CD4-positive, alpha-beta T cell treated with Interleukin-17A for 1 hour (primary cell): ENCODE measurements around the gene POLR3H.

Experiments used
- DNase-seq: peaks from one replicate; pipeline ENCODE4 v3.0.0-alpha.2; 2020

The POLR3H gene

GRCh38 chr22:41532908-41533825 is 11.1 kb downstream of the POLR3H start:
- peak; percentile 71 for DNase-seq

GRCh38 chr22:41531715-41532477 is 12.4 kb downstream of the POLR3H start:
- no peak for DNase-seq

DNA sequence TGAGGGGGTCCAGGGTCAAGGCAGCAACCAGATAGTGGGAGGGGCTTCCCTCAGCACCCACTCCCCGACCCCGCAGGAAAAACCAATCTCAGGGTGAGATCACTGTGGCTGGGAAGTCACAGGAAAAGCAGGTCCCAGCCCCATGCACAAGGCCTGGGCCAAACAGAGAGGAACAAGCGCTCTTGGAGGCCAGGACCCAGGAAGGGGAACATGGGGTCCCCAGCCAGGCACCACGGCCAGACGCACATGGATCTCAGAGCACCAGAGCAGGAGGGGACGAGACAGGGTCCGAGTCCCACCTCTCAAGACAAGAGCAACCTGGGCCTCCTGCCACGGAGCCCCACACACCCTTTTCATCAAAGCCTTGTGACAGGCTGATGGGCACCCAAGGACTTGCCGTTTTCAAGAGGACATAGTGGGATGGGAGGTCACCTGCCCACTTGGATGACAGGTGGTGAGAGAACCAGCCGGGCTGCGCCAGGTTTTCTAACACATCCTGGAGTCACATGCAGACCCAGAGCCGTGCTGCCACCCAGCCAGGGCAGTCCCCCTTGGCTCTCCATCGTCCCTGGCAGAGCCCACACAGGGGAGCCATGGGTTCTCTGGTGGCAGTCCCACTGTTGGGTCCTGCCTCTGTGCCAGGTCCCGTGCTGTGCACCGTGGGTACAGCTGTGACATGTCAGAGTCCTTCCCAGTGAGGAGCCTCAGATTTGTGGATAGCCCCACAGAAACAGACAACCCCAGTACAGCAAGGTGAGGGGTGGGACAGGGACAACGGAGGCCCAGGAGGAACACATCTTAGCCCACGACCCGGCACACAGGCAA is 13.2 kb downstream of the POLR3H start:
- DNase-seq, result no peak

- DNase-seq, result no peak
Measured at GRCh38 chr22:41528938-41529561, 15.2 kb downstream of the POLR3H start.

DNA sequence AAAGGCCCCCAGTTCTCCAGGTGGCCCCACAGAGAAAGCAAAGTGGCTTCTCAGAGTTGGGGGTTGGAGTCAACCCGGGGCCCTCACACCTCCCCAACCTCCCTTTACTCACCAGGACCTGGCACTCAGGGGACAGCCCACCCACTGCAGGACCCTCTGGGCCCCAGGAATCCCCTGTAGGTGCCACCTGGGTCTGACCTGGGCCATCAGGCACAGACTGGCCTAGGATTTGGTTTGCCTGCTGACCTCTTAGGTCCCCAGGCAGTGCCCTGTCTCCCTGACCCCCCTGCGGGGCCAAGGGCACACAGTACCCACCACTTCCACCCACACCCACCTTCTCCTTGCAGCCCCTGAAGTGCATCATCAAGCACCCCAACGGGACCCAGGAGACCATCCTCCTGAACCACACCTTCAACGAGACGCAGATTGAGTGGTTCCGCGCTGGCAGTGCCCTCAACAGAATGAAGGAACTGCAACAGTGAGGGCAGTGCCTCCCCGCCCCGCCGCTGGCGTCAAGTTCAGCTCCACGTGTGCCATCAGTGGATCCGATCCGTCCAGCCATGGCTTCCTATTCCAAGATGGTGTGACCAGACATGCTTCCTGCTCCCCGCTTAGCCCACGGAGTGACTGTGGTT is 16.0 kb downstream of the POLR3H start:
- no peak for DNase-seq

- DNase-seq, result peak; percentile 74
Measured at GRCh38 chr22:41526830-41527799, 17.2 kb downstream of the POLR3H start.

GRCh38 chr22:41526226-41526829 is 17.9 kb downstream of the POLR3H start:
- no peak for DNase-seq

- DNase-seq, result no peak
Measured at GRCh38 chr22:41525450-41526225, 18.6 kb downstream of the POLR3H start.

DNA sequence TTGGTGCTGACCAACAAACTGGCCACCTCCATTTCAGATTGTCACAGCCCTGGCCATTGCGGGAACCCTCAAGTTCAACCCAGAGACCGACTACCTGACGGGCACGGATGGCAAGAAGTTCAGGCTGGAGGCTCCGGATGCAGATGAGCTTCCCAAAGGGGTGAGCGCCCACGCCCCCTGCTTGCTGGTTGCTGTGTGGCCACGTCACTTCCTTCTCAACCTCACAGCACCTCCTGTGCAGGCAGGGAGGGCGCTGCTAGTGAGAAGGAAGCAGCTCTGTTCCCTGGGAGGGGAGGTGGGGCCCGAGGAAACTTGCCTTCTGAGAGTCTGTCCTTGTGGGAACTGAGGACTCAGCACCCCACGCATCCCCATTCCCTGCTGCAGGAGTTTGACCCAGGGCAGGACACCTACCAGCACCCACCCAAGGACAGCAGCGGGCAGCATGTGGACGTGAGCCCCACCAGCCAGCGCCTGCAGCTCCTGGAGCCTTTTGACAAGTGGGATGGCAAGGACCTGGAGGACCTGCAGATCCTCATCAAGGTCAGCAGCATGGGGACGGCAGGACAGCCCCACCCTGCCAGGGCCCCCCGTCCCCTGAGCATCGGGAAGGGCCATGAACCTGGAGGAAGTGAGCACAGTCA is 19.3 kb downstream of the POLR3H start:
- DNase-seq, result peak; percentile 70

DNA sequence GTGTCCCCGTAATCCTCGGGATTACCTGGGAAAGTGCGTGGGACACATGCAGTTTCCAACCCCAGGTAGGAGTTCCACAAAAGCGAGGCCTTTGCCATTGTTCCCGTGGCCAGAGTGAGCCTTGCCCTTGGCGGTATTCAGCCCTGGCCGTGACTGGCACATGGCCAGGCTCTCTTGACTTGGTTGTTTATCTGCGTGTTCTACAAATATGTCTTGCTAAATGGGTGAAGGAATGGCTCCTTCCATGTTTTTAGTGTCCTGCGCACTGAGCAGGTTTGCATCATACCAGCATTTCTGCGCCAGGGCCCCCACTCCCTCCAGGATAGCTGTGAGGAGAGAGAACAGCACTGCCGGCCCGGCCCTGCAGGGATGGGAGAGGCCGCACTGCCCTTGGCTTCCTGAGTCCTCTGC is 20.0 kb downstream of the POLR3H start:
- no peak for DNase-seq

GRCh38 chr22:41523464-41524221 is 20.6 kb downstream of the POLR3H start:
- no peak for DNase-seq

- no peak for DNase-seq
Measured at GRCh38 chr22:41522813-41523212, 21.5 kb downstream of the POLR3H start.

- no peak for DNase-seq
Measured at GRCh38 chr22:41521126-41521525, 23.1 kb downstream of the POLR3H start.

DNA sequence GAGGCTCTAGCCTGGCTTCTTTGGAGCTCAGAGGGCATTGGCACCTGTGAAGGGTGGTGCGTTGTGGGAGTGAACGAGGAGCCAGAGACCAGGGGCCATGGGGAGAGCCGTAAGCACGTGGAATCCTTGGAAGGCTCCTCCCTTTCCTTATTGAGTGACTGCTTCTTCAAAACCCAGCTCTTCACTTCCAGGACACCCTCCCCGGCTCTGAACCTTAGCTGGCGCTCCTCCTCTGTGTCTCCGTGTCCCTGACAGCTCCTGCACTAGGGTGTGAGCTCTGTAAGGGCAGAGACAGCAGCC is 26.3 kb downstream of the POLR3H start:
- no peak for DNase-seq

DNA sequence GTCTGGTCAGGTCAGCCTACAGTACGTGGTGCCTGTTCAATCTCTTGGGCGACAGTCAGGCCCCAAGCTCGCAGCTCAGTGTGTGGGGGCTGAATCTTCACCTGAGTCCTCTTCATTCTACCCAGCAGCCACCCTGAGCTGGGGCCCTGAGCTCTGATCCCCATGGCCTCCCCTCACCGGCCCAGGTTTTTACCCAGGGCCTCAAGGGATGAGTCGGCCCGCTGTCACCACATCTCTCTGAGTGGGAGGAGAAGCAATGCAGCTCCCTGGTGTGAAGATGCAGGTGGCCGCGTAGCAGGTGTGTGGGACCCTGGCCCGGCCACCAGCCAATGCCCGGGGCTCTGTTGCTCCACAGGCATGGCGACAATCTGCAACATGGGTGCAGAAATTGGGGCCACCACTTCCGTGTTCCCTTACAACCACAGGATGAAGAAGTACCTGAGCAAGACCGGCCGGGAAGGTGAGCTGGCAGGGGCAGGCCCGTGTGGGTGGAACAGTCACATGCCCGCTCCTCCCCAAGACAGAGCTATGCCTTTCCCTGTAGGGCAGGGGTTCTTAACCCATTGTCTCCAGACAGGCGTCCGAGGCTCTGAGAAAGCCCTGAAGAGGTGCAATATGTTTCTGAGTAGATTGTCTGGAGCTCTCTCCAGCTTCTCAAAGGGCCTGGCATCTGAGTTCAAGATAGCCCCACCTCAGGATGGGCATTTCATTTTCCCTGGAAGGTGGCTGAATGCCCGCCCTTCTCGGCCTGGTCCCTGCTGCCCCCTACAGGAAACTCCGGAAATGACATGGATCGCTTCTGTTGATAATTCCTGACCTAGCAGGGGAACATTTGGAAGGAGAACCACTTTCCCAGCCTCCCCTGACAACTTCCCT is 26.9 kb downstream of the POLR3H start:
- DNase-seq, result peak; percentile 41

- no peak for DNase-seq
Measured at GRCh38 chr22:41516462-41516861, 27.8 kb downstream of the POLR3H start.

- DNase-seq, result no peak
Measured at GRCh38 chr22:41513391-41513790, 30.9 kb downstream of the POLR3H start.
